Gastroesophageal sphincter (tissue), 3 donors: ENCODE measurements around the gene LRRC4.

Source experiments
- CTCF ChIP-seq, 4 experiments: fragments of 200-600 bp in 2 of 4; fragments of 450-650 bp in 2 of 4; sonication (generic) in 1 of 4; IDR thresholded peaks; one replicate each; pipeline ENCODE4 v1.5.1; 2017 to 2019; ENCODE audit warnings: antibody characterized with exemption in 4 of 4, mild to moderate bottlenecking in 2 of 4, moderate library complexity in 2 of 4
- POLR2A ChIP-seq, 2 donors: fragments of 450-650 bp; IDR thresholded peaks; one replicate each; pipeline ENCODE4 v1.6.1; 2017; ENCODE audit warnings: antibody characterized with exemption in 2 of 2, mild to moderate bottlenecking in 2 of 2, moderate library complexity in 1 of 2

- TF ChIP-seq CTCF (IDR thresholded peaks at IDR 0.05) (no peak), POLR2A (IDR thresholded peaks at IDR 0.05) (no peak)
Measured at GRCh38 chr7:127996253-127997071, 34.8 kb downstream of the LRRC4 start.
